ENCODE measurements around the gene MED26. TPM values are rescaled to one million over a fixed set of nuclear protein-coding genes. Genes with fewer than 3 reads are reported as not detected.

The MED26 gene
- total RNA-seq, 1 donor = 7.1 TPM

GRCh38 chr19:16532440-16533234 is 95.4 kb downstream of the MED26 start:
- H3K4me3 ChIP-seq (ENCODE audit: low read depth, low read length) = no peak overlapping the region
- TF ChIP-seq, protein P1, sequence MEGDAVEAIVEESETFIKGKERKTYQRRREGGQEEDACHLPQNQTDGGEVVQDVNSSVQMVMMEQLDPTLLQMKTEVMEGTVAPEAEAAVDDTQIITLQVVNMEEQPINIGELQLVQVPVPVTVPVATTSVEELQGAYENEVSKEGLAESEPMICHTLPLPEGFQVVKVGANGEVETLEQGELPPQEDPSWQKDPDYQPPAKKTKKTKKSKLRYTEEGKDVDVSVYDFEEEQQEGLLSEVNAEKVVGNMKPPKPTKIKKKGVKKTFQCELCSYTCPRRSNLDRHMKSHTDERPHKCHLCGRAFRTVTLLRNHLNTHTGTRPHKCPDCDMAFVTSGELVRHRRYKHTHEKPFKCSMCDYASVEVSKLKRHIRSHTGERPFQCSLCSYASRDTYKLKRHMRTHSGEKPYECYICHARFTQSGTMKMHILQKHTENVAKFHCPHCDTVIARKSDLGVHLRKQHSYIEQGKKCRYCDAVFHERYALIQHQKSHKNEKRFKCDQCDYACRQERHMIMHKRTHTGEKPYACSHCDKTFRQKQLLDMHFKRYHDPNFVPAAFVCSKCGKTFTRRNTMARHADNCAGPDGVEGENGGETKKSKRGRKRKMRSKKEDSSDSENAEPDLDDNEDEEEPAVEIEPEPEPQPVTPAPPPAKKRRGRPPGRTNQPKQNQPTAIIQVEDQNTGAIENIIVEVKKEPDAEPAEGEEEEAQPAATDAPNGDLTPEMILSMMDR (IDR thresholded peaks at IDR 0.05; ENCODE audit: insufficient read depth, low read length) = no peak
- DNase-seq (ENCODE audit: low read depth) = no peak

GRCh38 chr19:16531380-16531669 is 96.7 kb downstream of the MED26 start:
- DNase-seq (ENCODE audit: low read depth) = no peak
- no peak overlapping the region for H3K4me3 ChIP-seq (ENCODE audit: low read depth, low read length)
- TF ChIP-seq, protein P1 (IDR thresholded peaks at IDR 0.05; ENCODE audit: insufficient read depth, low read length) = no peak

GRCh38 chr19:16530540-16531379 is 97.2 kb downstream of the MED26 start:
- H3K4me3 ChIP-seq (ENCODE audit: low read depth, low read length) = no peak overlapping the region
- DNase-seq (ENCODE audit: low read depth) = no peak
- TF ChIP-seq, protein P1 (IDR thresholded peaks at IDR 0.05; ENCODE audit: insufficient read depth, low read length) = no peak

DNA sequence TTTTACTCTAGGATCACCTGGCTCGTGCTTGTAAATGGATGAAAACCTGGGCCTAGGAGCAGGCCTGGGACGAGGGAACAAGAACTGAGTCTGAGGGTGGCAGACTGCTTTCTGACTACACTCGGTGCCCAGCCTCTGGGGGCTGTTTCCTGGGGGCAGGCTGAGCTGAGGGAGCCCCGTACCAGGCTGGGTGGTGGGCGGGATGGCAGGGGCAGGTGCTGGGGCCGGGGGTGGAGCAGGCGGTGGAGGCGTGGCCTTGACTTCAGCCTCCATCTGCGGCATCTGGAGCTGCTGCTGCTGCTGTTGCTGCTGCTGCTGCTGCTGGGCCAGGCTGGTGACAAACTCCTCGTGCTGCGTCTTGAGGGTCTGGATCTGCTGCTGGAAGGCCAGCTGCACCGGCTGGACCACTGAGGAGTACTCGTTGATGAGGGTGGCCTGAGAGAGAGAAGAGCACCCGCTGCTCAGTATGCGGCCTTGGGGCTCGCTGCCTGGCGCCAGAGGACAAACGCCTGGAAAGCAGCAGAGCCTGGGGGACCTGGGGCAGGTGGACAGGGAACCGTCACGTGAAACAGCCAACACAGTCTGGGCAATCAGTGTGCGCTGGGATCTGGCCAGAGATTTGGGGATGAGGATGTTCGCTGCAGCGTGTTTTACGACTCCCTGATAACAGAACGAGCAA is 98.4 kb downstream of the MED26 start:
- no peak for DNase-seq (ENCODE audit: low read depth)
- H3K4me3 ChIP-seq (ENCODE audit: low read depth, low read length) = no peak overlapping the region
- TF ChIP-seq, protein P1 (IDR thresholded peaks at IDR 0.05; ENCODE audit: insufficient read depth, low read length) = no peak

DNA sequence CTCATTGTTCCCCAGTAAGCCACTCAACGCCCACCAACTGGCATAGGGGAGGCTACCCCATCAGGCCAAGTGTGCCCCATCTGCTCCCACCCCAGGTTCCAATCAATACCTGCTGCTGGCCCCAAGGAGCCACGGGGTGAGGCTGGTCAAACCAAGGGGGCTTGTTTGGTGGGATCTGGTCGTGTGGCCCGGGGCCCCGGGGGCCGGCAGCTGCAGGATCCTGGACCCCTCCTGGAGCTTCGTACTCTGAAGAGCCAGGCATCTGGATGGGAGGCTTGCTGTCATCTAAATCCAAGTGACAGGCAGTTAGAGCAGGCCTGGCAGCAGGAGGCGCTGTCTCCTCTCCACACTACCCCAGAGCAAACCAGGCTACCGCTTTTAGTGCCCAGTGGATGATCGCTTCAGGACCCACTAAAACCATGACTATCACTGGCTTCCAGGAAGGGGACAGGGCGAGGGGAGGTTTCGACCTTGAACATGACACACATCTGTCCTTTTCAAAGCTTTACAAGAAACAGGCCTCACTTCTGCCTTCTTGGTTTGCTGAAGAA is 100.0 kb downstream of the MED26 start:
- DNase-seq (ENCODE audit: low read depth) = no peak
- TF ChIP-seq, protein P1 (IDR thresholded peaks at IDR 0.05; ENCODE audit: insufficient read depth, low read length) = peak; percentile 32

DNA sequence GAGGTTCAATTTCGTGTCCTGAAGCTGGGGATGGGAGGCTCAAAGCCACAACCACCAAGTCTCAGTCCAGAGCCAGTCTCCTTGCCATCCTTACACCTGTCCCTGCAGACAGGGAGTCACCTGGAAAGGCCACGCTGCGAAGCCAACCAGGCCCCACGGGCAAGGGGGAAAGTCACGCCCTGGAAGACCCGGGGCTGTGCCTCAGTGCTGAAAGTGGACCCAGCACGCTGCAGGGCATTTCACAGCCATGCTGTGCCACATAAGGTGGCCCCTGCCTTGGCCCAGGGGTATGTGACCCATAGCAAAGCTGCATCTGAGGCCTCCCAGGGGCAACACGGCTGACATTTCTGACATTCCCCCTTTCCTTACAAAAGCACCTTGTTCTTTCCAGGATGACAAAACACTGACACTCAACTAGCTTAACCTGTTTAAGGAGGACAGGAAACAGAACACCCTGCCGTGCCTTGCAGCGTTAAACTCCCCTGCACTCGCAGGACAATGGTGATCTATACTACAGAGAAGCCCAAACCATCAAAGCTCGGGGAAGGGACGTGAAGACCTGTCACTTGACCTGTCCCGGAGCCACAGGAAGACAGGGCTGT is 100.6 kb downstream of the MED26 start:
- DNase-seq (ENCODE audit: low read depth) = no peak

More for the DNA sequence above, 100.0 kb downstream of the MED26 start:
- H3K4me3 ChIP-seq (ENCODE audit: low read depth, low read length) = no peak overlapping the region

More for the DNA sequence above, 100.6 kb downstream of the MED26 start:
- TF ChIP-seq, protein P1 (IDR thresholded peaks at IDR 0.05; ENCODE audit: insufficient read depth, low read length) = no peak
- no peak overlapping the region for H3K4me3 ChIP-seq (ENCODE audit: low read depth, low read length)
